SU-DHL-6 (cell line): ENCODE results near the gene PLCB2.

ENCODE experiments used
- H2AFZ ChIP-seq: fragments of 200-600 bp; sonication (generic); 2 replicates; pipeline ENCODE4 v1.6.1; 2014; ENCODE audit warnings: low read depth, mild to moderate bottlenecking, moderate library complexity, mixed read lengths, antibody characterized with exemption, low read length; ENCODE audit not compliant: severe bottlenecking
- H3F3A ChIP-seq: fragments of 200-600 bp; shearing (Covaris generic); 2 replicates; pipeline ENCODE4 v1.6.0; 2016; ENCODE audit warnings: antibody characterized with exemption, mild to moderate bottlenecking; ENCODE audit not compliant: insufficient read depth
- H3K27ac ChIP-seq: fragments of 200-600 bp; sonication (generic); 2 replicates; pipeline ENCODE4 v1.5.1; 2016; ENCODE audit warnings: low read depth, mild to moderate bottlenecking, low read length, moderate library complexity, mixed read lengths
- H3K27me3 ChIP-seq: fragments of 200-600 bp; sonication (generic), shearing (Covaris generic); 2 replicates; pipeline ENCODE4 v1.6.0; 2014; ENCODE audit warnings: mild to moderate bottlenecking, low read length
- H3K36me3 ChIP-seq: fragments of 200-600 bp; sonication (generic); 2 replicates; pipeline ENCODE4 v1.6.1; 2014; ENCODE audit warnings: mild to moderate bottlenecking, low read length, mixed read lengths
- H3K4me2 ChIP-seq: fragments of 300-600, 200-600 bp; shearing (Covaris generic), sonication (generic); 2 replicates; pipeline ENCODE4 v1.6.0; 2014; ENCODE audit warnings: low read length, low read depth, mild to moderate bottlenecking; ENCODE audit not compliant: poor library complexity, severe bottlenecking
- H3K4me3 ChIP-seq: fragments of 200-600 bp; sonication (generic); 2 replicates; pipeline ENCODE4 v1.5.1; 2014; ENCODE audit warnings: antibody characterized with exemption, low read length, mild to moderate bottlenecking, mixed read lengths; ENCODE audit not compliant: insufficient read depth, poor library complexity, severe bottlenecking
- H3K79me2 ChIP-seq: fragments of 200-600 bp; sonication (generic); 2 replicates; pipeline ENCODE4 v1.6.1; 2014; ENCODE audit warnings: mild to moderate bottlenecking, low read length, moderate library complexity; ENCODE audit not compliant: insufficient read depth
- H3K9ac ChIP-seq: fragments of 200-600 bp; sonication (generic); 2 replicates; pipeline ENCODE4 v1.7.0; 2014; ENCODE audit warnings: mild to moderate bottlenecking, low read length
- H3K9me2 ChIP-seq: fragments of 200-600 bp; sonication (generic); replicated peaks from 2 replicates; pipeline ENCODE4 v1.6.1; 2014; ENCODE audit warnings: low read length; ENCODE audit not compliant: insufficient read depth
- H3K9me3 ChIP-seq: fragments of 200-600 bp; sonication (generic); 2 replicates; pipeline ENCODE4 v1.6.1; 2014; ENCODE audit warnings: low read length, mixed read lengths; ENCODE audit not compliant: insufficient read depth
- H4K20me1 ChIP-seq: fragments of 200-600 bp; sonication (generic); 2 replicates; pipeline ENCODE4 v1.6.1; 2014; ENCODE audit warnings: low read depth, mild to moderate bottlenecking, antibody characterized with exemption, low read length, moderate library complexity, mixed read lengths
- CTCF ChIP-seq: fragments of 200-600 bp; sonication (generic); IDR thresholded peaks from one replicate; pipeline ENCODE4 v1.5.1; 2017; ENCODE audit warnings: antibody characterized with exemption, mild to moderate bottlenecking, low read length, moderate library complexity; ENCODE audit not compliant: insufficient read depth, poor library complexity, severe bottlenecking
- EZH2phosphoT487 ChIP-seq: fragments of 200-600 bp; sonication (generic), shearing (Covaris generic); conservative IDR thresholded peaks from 2 replicates; pipeline ENCODE4 v1.6.1; 2018; ENCODE audit warnings: mild to moderate bottlenecking, antibody characterized with exemption, low read length, moderate library complexity, mixed read lengths

Gene PLCB2

GRCh38 chr15:40301467-40302179 is 6.1 kb downstream of the PLCB2 start:
- H3F3A ChIP-seq: no peaks in the 10 kb centered on the region
- no peaks in the 10 kb centered on the region for H3K79me2 ChIP-seq
- H3K27ac ChIP-seq: no peak overlapping the region
- no peak overlapping the region for H2AFZ ChIP-seq
- no peaks in the 10 kb centered on the region for H3K36me3 ChIP-seq
- no peaks in the 10 kb centered on the region for H3K27me3 ChIP-seq
- H4K20me1 ChIP-seq: no peaks in the 10 kb centered on the region
- H3K4me3 ChIP-seq: no peak overlapping the region
- TF ChIP-seq CTCF (no peak), EZH2phosphoT487 (no peak)
- H3K9me3 ChIP-seq: peaks cover 3% of the 10 kb centered on the region; the same call in 1 of the 2 replicates
- H3K9me2 ChIP-seq: no peaks in the 10 kb centered on the region
- H3K9ac ChIP-seq: no peak overlapping the region
- H3K4me2 ChIP-seq: no peak overlapping the region

GRCh38 chr15:40300771-40301170 is 7.0 kb downstream of the PLCB2 start:
- H3K9me2 ChIP-seq: no peaks in the 10 kb centered on the region
- no peak overlapping the region for H3K4me3 ChIP-seq
- no peak overlapping the region for H3K4me2 ChIP-seq
- no peak overlapping the region for H3K27ac ChIP-seq
- no peaks in the 10 kb centered on the region for H3K27me3 ChIP-seq
- no peaks in the 10 kb centered on the region for H3K36me3 ChIP-seq
- no peaks in the 10 kb centered on the region for H4K20me1 ChIP-seq
- no peak overlapping the region for H2AFZ ChIP-seq
- H3K9ac ChIP-seq: no peak overlapping the region
- TF ChIP-seq EZH2phosphoT487: no peak
- no peak for TF ChIP-seq CTCF
- no peaks in the 10 kb centered on the region for H3F3A ChIP-seq
- H3K79me2 ChIP-seq: no peaks in the 10 kb centered on the region
- peaks cover 3% of the 10 kb centered on the region; the same call in 1 of the 2 replicates for H3K9me3 ChIP-seq

GRCh38 chr15:40300367-40300766 is 7.4 kb downstream of the PLCB2 start:
- Histone ChIP-seq H3K9me2 (no peaks in the 10 kb centered on the region), H3K9me3 (peaks cover 3% of the 10 kb centered on the region; the same call in 1 of the 2 replicates), H3K36me3 (no peaks in the 10 kb centered on the region), H4K20me1 (no peaks in the 10 kb centered on the region), H2AFZ (no peak overlapping the region), H3K79me2 (no peaks in the 10 kb centered on the region), H3K9ac (no peak overlapping the region), H3K4me3 (no peak overlapping the region), H3F3A (no peaks in the 10 kb centered on the region), H3K27ac (no peak overlapping the region), H3K27me3 (no peaks in the 10 kb centered on the region), H3K4me2 (no peak overlapping the region)
- TF ChIP-seq EZH2phosphoT487: no peak

GRCh38 chr15:40298216-40298935 is 9.4 kb downstream of the PLCB2 start:
- H3K9me3 ChIP-seq: peaks cover 3% of the 10 kb centered on the region; the same call in 1 of the 2 replicates
- no peak overlapping the region for H3K27ac ChIP-seq
- no peaks in the 10 kb centered on the region for H3K36me3 ChIP-seq
- no peak overlapping the region for H3K4me3 ChIP-seq
- no peaks in the 10 kb centered on the region for H4K20me1 ChIP-seq
- H3K27me3 ChIP-seq: no peaks in the 10 kb centered on the region
- no peaks in the 10 kb centered on the region for H3K79me2 ChIP-seq
- no peak overlapping the region for H3K9ac ChIP-seq
- no peak overlapping the region for H3K4me2 ChIP-seq
- no peaks in the 10 kb centered on the region for H3F3A ChIP-seq
- H2AFZ ChIP-seq: no peak overlapping the region
- no peaks in the 10 kb centered on the region for H3K9me2 ChIP-seq
- TF ChIP-seq EZH2phosphoT487 (no peak), CTCF (no peak)
